CD4-positive, alpha-beta T cell treated with Interleukin-6 for 4 hours (primary cell): ENCODE results near the gene TTC39A.

Source experiments
- DNase-seq: peaks from one replicate; pipeline ENCODE4 v3.0.0-alpha.2; 2020; ENCODE audit warnings: mixed read lengths

TTC39A gene

DNA sequence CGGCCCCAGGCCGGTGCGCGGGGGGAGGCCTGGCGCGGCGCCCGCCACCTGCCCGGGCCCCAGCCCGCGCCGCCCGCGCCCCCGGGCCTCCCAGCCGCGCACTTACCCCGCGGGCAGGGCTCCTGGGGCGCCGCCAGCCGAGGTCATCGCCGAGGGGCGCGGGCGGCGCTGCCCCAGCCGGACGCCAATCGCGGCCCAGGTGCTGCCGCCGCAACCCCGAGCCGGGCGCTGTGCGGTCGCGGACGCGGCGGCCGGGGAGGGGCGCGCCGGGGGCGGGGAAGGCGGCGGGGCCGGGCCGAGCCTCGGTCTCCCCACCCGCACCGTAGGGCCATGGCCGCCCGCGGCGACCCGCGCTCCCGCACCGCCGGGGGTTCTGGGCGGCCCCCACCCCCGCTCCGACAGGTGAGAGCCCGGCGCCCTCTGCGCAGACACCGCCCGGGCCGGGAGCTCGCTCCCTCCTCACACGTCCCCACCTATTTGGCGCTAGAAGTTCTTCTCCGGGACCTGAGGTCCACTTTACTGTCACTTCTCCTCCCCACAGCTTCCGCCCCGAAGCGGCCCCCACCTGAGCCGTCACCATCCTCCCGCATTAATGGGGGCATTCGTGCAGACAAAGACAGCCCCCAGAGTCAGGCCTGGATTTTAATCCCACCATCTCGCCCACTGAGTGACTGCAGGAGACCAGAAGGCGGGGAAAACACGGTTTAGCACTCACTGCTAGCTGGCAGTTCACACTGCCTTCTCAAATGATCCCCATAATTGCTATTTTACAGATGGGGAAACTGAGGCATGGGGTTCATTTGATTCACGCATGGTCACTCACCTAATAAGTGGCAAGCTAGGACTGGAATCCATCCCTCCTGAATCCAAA is at the start of gene TTC39A:
TTC39A (minus strand) TSS at position 232 of the 871 bp plus-strand sequence; CDS start at position 147, 85 bp downstream.
- no peak for DNase-seq

DNA sequence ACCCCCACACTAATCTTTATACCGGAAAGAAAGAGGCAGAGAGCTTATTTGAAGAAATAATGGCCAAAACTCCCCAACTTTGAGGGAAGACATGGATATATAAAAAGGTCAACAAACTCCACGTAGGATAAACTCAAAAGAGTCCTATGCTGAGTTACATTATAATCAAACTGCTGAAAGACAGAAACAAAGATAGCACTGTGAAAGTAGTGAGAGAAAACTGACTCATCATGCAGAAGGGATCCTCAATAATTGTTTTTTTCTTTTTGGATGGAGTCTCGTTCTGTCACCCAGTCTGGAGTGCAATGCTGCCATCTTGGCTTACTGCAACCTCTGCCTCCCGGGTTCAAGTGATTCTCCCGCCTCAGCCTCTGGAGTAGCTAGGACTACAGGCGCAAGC is 48.5 kb upstream of the TTC39A start:
- no peak for DNase-seq

DNA sequence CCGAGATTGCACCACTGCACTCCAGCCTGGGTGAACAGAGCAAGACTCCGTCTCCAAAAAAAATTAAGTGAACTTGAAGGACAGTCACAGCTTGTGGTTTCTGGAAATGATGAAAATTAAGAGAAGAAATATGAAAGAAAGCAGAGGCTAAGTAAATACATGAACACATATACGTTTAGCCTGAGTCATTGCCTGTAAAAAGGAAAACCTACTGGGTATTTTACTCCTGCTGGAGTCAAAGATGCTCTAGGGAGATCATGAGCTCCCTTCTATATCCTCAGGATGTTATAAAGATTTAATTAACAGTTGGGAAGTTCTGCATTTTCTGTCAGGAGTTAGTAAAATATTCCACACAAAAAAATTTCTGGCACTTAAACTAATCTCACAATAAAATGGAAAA is 43.5 kb upstream of the TTC39A start:
- no peak for DNase-seq

DNA sequence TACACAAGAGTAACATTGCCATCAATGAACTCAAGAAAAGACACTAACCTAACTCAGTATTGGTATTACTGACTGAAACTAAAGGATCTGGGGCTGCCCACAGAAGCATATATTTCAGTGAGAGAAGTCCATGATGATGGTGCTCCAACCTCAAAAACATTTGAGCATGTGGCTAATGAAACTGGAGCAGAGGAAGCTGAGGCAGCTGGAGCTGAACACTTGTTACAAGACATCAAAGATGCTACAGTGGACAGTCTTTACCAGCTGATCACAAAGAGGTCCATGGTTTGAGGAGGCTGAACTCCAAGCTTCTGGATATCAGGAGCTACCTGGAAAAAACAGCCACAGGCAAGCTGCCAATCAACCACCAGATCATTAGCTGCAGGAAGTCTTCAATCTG is 42.2 kb upstream of the TTC39A start:
- DNase-seq, result no peak

DNA sequence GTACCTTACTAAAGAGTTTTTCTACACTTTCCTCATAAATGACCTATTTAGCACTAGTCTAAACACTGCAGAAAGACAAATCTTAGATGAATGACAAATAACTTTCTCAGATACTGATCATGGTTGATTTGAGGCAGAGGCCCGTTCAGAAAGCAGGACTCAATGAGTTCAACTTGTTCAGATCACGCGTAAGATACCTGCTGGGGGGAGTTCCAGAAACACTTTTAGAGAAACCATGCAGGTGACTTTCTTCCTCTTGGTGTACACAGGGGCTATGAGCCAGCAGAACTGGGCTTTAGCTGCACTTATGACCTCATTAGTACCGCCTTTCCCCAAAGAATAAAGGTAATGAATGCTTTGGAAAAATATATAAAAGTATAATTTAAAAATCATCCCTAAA is 38.8 kb upstream of the TTC39A start:
- DNase-seq, result no peak

DNA sequence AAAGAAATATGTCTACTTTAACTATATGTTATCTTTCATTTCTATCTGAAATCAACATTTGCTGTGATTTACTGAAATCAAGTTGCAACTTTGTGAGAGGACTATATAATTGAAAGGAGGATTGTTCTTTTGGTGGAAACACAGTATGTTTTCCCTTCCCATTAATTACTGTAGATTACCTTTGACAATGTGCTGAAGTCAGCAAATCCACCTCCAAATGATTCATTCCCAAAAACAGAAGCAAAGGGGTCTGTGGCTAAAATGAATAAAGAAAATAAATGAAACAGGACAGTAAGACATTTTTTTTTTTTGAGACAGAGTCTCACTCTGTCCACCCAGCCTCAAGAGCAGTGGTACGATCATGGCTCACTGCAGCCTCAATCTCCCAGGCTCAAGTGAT is 35.4 kb upstream of the TTC39A start:
- DNase-seq, result no peak

DNA sequence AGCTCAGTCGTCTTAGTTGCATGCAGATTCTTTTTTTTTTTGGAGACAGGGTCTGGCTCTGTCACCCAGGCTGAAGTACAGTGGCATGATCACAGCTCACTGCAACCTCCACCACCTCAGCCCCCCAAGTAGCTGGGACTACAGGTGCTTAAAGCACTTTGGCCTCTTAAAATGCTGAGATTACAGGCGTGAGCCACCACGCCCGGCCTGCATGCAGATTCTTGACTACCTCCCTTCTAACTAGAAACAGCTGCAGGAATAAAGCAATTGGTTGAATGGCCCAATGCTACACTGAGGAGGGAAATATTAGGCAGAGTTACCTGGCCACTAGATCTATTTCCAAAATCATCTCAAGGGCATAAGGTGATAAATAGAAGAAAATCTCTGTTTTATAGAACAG is 29.5 kb upstream of the TTC39A start:
- DNase-seq, result no peak

DNA sequence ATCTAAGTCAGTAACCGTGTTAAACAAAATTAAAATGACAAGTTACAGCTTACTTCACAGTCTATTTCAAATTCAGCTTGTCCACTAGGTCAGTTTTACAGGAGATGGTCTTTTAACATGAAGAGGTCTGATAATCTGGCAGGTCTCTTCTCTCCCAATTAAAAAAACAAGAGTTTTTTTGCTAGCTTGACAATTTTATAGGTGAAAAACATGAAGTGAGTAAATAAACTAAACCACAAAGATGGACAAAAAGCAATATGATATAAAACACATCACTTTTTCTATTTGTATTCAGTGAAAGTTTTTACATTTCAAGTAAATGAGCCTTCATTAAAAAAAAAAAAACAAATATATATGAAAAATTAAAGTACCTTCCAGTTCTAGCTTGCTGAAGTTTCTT is 25.0 kb upstream of the TTC39A start:
- DNase-seq, result no peak

DNA sequence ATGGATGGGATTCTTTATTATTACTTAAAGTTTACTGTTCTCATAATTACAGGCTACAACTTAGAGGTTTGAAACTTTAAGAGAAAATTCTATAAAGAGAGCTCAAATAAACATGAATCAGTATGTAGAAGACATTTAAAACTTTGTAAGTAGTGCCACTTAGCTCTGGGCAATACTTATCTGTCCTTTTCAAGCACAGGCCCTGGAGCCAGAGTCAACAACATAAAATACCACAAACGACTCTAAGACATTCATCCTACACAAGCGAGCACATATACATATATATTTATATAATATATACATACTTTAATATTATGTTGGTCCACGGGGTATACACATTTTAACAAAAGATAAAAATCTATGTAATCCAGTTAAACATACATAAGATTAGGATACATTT is 24.1 kb upstream of the TTC39A start:
- DNase-seq, result no peak

DNA sequence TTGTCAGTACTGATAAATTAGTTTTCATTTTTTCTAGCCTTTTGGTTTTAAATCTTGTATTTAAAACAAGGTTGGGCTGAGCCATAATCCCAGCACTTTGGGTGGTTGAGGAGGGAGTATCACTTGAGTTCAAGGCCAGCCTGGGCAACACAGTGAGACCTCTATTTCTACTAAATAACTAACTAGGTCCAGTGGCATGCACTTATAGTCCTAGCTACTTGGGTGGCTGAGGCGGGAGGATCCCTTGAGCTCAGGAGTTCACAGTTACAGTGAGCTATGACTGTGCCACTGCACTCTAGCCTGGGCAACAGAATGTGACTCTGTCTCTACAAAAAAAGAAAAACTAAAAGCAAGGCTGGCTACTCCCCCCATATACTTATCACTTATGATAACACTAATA is 21.5 kb upstream of the TTC39A start:
- no peak for DNase-seq

DNA sequence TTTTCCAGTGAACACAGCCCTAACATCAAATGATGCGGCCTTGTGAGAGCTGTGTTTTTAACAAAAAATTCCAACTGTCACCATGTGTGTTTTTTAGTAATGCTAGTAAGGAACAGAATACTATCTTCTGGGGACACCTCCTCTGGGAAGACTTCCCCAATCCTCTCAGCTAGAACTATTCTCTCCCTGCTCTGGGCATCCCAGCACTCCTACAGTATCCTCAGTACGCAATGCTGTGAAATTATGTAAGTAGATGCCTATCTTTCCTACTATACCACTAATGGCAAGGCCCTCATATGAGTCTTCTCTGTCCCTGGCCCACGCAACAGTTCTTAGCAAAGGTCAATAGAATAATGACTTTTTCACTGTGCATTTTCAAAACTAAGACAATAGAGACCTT is 19.5 kb upstream of the TTC39A start:
- no peak for DNase-seq

DNA sequence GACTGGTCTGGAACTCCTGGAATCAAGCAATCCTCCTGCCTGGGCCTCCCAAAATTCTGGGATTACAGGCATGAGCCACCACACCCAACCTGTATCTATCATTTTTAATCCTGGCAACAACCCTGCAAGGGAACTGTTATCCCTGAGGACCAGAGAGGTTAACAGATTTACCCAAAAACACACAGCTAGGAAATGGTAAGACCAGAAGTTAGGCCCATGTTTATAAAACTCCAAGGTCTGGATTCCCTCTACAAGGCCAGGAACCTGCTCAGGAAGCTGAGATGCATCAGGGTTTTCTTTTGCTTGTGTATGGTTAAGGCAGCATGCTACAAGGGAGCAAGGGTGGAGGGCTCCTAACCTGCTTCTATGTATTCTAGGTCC is 17.8 kb upstream of the TTC39A start:
- DNase-seq, result no peak

DNA sequence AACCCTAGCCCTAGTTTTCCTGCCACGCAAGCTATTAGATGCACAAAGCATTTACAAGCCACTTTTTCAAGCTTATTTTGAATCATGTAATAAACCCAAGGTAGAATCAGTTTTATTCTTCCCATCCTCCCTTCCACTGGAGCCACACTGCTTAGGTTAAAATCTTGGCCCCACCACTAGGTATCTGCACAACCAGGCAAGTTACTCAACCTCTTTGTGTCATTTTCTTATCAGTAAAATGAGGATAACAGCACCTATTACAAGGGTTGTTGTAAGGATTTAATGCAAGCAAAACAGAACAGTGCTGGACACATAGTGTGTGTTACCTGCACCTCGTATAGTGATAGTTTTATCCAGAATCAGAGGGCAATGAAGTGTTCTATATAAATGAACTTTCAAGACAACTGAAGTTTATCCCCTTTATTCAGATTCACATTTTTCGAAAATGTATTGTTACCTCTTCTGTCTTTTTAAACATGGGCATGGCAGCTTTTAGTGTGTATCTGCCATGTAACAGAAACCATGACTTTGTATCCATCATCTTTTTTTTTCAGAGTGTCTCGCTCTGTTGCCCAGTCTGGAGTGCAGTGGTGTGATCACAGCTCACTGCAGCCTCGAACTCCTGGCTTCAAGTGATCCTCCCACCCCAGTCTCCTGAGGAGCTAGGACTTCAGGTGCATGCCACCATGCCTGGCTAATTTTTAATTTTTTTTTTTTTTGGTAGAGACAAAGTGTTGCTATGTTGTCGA is 17.2 kb upstream of the TTC39A start:
- no peak for DNase-seq

DNA sequence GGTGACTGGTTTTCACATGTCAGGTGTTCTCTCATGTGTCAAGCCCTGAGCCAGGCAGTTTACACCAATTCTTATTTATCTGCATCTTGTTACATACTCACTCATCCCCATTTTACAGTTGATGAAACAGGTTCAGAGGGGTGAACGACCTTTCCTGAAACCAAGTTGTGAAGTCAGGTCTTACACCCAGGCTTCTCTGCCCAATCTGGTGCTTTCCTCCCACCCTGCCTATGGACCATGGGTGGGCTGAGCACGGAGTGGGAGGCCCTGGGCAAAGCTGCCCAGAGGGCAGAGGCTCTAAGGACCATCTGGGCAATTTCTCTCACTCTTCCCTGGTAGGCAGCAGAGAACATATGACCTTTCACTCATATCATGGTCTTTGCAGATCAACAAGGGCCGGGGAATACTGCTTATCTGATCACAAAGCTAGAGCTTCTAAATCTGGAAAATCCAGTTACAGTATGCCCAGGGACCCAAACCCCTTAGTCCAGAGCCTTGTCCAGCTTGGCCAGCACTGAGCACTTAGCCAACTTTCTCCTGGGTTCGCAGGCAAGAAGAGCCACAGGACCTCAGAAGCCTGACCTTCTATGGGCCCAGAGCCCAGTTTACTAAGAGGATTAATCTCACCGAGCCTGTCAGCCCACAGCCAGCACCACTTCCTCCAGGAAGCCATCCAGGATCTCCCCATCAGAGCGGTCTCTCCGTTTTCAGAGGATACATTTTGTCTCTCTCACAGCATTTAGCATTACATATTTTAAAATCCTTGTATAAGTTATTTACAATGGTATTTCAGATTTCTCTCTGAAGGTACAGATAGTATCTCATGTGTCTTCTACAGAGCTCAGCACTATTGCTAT is 16.0 kb upstream of the TTC39A start:
- DNase-seq, result no peak

DNA sequence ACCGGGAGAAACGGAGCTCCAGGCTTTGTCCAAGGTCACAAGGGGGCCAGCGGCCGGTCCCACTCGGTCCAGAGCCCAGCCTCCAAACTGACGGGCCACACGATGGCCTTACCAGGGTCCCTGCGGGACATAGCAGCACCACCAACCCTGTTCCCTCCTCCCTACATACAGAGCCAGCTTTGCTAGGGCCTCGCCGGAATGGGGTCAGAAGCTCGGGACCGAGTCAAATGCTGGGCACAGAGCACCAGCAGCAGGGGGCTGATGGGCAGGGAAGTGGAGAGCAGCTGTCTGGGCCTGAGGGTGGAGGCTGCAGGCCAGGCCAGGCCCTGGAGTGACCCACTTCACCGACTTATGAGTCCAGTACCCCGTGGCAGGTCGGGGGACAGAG is 14.9 kb upstream of the TTC39A start:
- no peak for DNase-seq

DNA sequence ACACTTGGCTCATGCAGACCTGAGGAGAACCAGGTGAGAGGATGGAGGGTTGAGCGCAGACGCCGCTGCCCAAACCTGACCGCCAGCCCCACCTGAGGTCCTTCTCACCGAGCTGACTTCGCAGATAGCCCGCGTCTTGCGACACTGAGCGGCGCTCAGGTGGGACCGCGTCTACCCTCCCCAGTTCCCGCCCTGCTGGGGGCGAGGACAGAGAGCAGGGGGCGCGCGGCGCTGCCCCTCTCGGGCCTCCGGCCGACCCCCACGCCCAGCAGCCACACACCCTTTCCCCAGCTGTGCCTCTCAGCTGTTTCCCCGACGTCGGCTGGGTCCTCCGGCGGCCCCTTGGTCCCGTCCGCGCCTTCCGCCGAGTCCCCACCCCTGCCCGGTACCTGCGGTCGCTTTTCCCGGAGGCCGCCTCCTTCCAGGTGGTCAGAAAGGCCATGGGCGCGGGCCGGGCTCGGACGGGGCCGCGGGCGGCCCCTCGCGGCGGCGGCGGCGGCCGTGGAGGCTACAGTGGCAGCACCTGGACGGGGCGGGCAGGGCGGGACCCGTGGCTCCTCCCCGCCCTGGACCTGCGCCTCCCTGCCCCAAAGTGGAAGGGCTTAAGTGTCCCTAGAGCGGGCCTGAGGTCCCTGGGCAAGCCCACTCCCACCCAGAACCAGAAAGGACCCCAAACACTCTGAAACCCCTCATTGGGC is 14.4 kb upstream of the TTC39A start:
- no peak for DNase-seq

DNA sequence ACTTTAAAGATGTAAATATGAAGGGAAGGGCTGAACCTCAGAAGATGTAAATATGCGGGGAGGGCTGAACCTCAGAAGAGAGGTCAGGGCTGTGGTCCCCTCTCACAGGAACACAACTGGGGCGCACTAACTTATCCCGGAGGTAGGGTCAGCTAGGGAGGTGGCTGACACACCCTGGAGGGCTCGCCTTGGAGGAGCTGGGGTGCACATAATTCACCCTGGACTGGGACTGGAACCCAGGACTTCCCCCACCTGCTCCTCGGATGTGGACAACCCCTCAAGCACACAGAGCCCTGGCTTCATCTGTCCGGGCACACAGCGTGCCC is 13.9 kb upstream of the TTC39A start:
- DNase-seq, result no peak

DNA sequence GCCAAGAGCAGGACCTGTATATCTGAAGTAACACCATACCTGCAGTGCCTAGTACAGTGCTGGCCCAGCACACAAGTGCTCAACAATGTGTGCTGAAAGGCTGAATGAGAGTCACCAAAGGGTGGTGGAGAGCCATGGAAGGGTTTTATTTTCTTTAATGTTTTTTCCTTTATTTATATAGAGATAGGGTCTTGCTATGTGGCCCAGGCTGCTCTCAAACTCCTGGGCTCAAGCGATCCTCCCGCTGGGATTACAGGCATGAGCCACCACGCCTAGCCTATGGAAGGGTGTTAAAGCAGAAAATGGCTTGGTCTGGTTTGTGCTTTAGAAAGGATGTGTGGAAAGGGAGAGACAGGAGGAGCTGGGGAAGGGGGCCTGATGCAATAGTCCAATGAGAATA is 13.3 kb upstream of the TTC39A start:
- DNase-seq, result no peak

DNA sequence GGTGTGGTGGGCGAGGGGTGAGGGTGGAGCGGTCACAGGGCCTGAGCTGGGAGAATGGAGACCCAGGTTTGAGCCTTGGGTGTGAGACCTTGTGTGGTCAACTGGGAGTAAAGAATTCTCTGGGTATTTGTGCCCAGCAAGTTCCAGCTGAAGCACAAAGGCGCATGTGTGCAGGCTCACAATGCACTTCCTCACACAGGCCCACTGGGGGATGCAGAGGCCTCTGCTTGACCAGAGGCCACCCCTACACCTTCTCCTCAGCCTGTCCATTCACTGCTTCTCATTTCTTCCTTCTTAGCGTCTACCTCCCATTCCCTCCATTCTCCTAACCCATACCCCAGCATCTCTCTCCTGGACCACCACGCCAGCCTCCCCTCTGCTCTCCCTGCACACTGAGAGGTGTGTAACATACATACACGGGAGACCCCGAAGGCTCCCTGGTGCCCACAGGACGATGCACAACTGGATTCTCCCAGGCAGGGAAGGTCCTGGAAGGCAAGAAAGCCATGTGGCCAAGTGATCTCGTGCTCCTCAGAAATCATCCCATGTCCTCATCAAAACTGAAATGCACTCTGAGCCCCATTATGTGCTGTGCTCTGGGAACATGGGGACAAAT is 12.3 kb upstream of the TTC39A start:
- no peak for DNase-seq

DNA sequence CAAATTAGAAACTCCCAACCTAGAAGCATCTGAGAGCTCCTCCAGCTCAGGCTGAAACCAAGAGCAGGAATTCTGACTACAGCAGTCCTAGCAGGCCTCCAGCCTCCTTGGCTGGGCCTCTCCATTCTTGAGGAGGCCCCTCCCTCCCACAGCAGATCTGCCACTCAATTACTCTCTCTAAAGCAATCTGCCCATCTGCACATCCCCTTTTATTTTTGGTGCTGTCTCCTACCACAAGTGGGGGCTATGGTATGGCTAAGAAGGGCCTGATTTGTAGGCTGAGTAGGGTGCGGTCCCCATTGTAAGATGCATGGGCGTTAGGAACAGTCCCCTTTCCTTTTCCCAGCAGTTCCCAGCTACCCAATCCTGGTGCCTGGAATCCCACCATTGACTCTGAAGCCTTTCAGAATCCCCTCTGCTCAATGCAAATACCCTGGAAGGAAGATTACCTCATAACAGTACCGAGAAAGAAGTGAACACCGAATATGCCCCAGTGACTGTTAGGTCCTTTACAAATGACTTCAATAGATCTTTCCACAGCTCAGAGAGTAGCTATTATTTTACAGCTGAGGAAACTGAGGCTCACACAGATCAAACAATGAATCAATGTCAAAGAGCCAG is 11.6 kb upstream of the TTC39A start:
- DNase-seq, result no peak

DNA sequence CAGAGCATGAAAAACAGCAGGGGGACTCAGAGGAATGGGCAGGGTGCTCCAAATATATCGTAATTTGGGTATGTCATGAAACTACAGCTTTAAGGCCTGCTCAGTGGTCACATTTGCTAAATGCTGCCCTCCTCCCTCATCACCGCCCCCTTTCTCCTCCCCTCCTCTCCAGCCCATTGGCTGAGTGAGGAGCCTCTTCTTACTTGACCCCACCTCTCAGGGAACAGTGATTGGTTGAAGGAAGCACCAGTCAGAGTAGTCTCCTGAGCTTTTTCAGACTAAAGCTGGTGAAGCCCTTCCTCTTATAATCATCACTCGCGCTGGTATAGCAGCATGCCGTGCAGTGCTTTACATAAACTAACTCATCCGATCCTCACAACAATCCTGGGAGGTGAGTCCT is 10.0 kb upstream of the TTC39A start:
- DNase-seq, result no peak

DNA sequence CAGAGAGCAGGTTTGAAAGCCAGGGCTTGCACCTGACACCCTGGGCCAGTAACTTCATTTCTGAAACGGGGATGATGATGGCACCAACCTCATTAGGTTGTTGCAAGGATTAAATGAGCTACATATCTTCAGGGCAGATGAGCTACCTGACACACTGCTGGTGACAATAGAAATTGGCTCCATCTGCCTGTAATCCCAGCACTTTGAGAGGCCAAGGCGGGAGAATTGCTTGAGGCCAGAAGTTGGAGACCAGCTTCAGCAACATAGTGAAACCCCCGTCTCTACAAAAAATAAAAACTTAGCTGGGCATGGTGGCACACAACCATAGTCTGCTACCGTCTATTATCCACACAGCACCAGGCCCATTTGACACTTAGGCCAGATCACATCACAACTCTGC is 6.3 kb upstream of the TTC39A start:
- no peak for DNase-seq
